ENCODE measurements around the gene MYO1C. TPM values are rescaled to one million over a fixed set of nuclear protein-coding genes. Genes with fewer than 3 reads are reported as not detected.
"Not testable (repeated sequence)": the region's sequence is repeated elsewhere in the genome, so short reads cannot be mapped to it uniquely, and the experiment has no call there.

Gene MYO1C
- total RNA-seq, 2 experiments from 2014 or later = 26.7 to 34.1 TPM

DNA sequence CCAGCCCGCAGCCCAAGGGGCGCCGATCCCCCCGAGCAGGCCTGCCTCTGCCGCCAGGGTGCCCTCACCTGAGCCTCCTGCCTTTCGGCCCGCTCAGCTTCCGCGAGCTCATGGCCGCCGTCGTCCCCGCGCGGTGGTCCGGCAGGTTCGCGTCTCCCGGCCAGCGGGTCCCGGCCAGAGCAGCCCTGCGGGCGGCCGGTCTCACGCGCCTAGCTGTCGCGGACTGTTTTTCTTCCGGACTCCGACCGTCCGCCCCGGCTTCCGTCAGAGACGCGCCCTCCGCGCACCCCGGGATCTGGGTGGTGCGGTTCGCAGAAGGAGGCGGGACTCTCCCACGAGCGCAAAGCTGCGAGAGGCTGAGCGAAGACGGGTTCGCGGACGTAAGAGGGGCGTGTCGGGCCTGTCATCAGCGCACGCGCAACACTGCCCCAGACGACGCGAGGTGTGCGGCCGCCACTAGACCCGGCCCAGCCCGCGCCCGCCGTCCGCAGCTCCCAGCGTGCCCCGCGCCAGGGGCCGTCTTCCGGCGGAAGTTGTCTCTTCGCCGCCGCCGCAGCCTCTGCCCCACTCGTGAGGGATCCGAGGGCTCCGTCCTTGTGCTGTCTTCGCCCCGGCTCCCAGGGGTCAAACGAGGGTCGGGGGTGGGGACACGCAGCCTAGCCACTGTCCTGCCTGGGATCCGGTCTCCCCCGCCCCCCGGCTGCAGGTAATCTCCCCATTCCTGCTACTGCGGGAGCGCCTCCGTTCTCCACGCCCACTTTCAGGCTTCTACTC is 24.1 kb upstream of the MYO1C start, which contains the start of gene INPP5K:
TSS of gene INPP5K (minus strand) at position 225 of the 774 bp plus-strand sequence. CDS start at position 112, 113 bp downstream.
- H3K27ac Mint-ChIP-seq = peak within 1 kb of the TSS; percentile 95

DNA sequence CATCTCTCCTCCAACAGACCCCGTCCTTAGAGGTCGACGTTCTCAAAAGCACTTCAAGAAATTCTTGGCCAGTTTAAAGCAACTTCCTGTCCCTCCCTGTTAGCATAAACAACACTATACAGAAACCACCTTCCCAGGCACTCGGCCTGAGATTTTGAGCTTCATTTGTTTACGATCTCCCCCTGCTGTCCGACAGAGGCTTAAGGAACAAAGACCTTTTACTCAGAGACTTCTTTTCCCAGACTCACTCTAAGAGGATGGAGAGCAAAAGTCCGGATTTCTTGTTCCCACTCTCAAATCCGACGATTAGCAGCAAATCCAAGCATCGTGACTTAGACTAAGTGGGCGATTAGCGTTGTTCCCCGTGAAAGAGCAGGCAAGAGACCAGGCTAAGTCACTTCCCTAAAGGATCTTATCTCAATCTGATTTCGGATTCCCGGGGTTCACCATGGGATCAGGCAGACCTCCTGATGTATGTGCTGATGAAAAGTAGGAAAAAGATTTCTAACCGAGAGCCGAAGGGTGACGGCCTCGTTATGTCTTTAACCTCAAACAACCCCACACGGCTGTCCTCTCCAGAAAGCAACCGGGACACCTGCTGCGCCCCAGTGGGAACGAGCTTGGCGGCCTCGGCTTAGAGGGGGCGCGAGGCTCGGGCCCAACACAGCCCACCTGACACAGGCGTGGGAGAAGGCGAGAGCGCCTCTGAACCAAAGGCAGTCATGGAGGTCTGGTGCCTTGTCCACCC is 23.3 kb upstream of the MYO1C start:
- Mint-ChIP-seq H3K4me3 (peak overlapping the region; percentile 90), H3K27me3 (no peaks in the 10 kb centered on the region), H3K9me3 (no peaks in the 10 kb centered on the region), H3K36me3 (ENCODE audit: low read depth) (peaks cover 22% of the 10 kb centered on the region), H3K4me1 (peaks cover 30% of the 10 kb centered on the region), H3K27ac (peak overlapping the region; percentile 95)
- peak; percentile 76 for DNase-seq
- ChIA-PET CTCF (interaction anchor here (0.6 to 2.8 kb wide), 27 partner anchors 11 to 256 kb away, joined by 3 to 23 read pairs (median 4); partner anchors contain the start of genes MYO1C, PITPNA, RILP and YWHAE), POLR2A (interaction anchor here (0.9 kb wide), 2 partner anchors 28 to 151 kb away, joined by 3 to 5 read pairs; no protein-coding TSS in a partner anchor)

More for the DNA sequence above, 24.1 kb upstream of the MYO1C start, which contains the start of gene INPP5K:
- CTCF ChIA-PET = interaction anchor here (0.6 to 2.8 kb wide), 19 partner anchors 13 to 210 kb away, joined by 3 to 23 read pairs (median 5); partner anchors contain the start of genes MYO1C and RILP
- DNase-seq = peak; percentile 98
- Mint-ChIP-seq H3K36me3 (ENCODE audit: low read depth) (peaks cover 22% of the 10 kb centered on the region), H3K27me3 (no peaks in the 10 kb centered on the region), H3K9me3 (no peaks in the 10 kb centered on the region), H3K4me1 (peaks cover 30% of the 10 kb centered on the region), H3K4me3 (peak within 1 kb of the TSS; percentile 90)
- POLR2A ChIA-PET = interaction anchor here (0.7 to 0.9 kb wide), 3 partner anchors 29 to 152 kb away, joined by 3 to 7 read pairs (median 5); partner anchors contain the start of gene SCARF1

DNA sequence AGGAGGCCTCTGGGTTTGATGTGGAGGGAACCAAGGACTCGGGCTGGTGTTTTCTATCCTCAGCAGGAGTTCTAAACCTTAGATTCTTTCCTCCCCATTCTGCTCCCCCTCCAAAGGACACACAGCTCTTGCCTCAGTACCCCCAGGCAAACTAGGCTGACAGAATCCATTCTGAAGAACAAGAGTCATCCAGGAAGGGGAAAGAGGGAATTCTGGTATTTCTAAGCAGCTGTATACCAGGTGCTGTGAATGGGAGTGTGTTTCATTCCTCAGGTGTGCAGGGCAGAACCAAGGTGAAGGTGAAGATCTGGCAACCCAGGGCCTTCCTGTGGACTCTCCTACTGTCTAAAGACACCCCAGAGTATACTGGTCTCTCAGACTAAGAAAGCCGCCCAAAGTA is 19.9 kb upstream of the MYO1C start:
- Mint-ChIP-seq H3K9me3 (no peaks in the 10 kb centered on the region), H3K4me1 (peaks cover 30% of the 10 kb centered on the region), H3K4me3 (no peak overlapping the region), H3K36me3 (ENCODE audit: low read depth) (peaks cover 29% of the 10 kb centered on the region), H3K27ac (no peak overlapping the region), H3K27me3 (no peaks in the 10 kb centered on the region)
- DNase-seq = no peak
- POLR2A ChIA-PET = interaction anchor here (0.6 kb wide), 1 partner anchor 10 kb away, joined by 5 read pairs; no protein-coding TSS in a partner anchor
- CTCF ChIA-PET = interaction anchor here (0.6 to 1.7 kb wide), 3 partner anchors 123 to 147 kb away, joined by 4 to 5 read pairs (median 4); partner anchors contain the start of gene RILP

DNA sequence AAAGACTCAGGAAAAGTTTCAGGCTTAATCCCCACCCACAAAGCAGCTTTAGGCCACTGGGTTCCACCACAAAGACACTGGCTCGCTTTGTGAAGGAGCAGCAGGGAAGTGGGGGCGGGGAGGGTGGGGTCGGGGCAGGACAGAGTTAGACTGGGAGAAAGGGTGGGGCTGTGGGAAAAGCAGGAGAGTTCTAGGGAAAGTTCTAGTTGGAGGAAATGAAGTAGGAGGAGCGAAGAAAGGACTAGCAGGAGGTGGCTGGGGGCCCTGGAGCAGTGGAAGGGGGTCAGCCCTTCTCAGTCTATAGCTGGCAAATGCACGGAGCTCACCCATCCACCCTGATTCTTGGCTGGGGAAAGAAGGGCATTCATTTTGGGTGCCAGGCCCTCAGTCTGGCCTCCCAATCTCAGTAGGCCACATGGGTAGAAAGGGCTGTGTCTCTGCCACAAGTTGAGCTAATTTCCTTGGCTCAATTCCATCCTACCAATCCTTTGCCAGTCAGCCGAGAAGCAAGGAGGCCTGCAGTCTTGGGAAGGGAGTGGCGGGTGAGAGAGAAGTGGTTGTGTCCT is 19.4 kb upstream of the MYO1C start:
- CTCF ChIA-PET = interaction anchor here (0.6 to 1.7 kb wide), 3 partner anchors 123 to 146 kb away, joined by 4 to 5 read pairs (median 4); partner anchors contain the start of gene RILP

DNA sequence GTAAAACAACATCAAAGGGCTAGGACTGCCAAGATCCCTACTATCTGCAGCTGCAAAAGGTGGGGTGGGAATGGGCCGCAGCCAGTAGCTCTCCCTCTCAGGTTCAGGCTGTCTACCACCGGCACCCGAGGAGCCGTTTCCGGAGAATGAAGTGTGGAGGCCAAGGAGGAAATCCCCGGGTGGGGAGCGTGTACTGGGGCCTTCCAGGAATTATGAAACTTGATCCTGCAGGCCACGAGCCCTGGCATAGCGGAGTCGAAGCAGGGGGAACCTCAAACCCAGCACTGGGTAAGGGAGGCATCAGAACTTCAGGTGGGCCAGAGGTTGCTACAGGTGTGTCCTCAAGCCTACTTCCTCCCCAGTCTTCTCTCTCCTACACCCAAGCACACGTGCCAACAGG is 18.8 kb upstream of the MYO1C start:
- Mint-ChIP-seq H3K27me3 (no peaks in the 10 kb centered on the region), H3K4me1 (peaks cover 30% of the 10 kb centered on the region), H3K4me3 (no peak overlapping the region), H3K9me3 (no peaks in the 10 kb centered on the region), H3K36me3 (ENCODE audit: low read depth) (peaks cover 35% of the 10 kb centered on the region), H3K27ac (peak overlapping the region; percentile 69)
- DNase-seq = no peak
- CTCF ChIA-PET = interaction anchor here (1.7 kb wide), 1 partner anchor 146 kb away, joined by 5 read pairs; no protein-coding TSS in a partner anchor
- POLR2A ChIA-PET = no interaction called here

More for the DNA sequence above, 19.4 kb upstream of the MYO1C start:
- peaks cover 30% of the 10 kb centered on the region for H3K4me1 Mint-ChIP-seq
- no peaks in the 10 kb centered on the region for H3K9me3 Mint-ChIP-seq
- H3K27me3 Mint-ChIP-seq = no peaks in the 10 kb centered on the region
- no peak for DNase-seq
- H3K36me3 Mint-ChIP-seq (ENCODE audit: low read depth) = peaks cover 33% of the 10 kb centered on the region
- no peak overlapping the region for H3K4me3 Mint-ChIP-seq
- POLR2A ChIA-PET = interaction anchor here (0.6 kb wide), 1 partner anchor 9 kb away, joined by 5 read pairs; no protein-coding TSS in a partner anchor
- no peak overlapping the region for H3K27ac Mint-ChIP-seq

DNA sequence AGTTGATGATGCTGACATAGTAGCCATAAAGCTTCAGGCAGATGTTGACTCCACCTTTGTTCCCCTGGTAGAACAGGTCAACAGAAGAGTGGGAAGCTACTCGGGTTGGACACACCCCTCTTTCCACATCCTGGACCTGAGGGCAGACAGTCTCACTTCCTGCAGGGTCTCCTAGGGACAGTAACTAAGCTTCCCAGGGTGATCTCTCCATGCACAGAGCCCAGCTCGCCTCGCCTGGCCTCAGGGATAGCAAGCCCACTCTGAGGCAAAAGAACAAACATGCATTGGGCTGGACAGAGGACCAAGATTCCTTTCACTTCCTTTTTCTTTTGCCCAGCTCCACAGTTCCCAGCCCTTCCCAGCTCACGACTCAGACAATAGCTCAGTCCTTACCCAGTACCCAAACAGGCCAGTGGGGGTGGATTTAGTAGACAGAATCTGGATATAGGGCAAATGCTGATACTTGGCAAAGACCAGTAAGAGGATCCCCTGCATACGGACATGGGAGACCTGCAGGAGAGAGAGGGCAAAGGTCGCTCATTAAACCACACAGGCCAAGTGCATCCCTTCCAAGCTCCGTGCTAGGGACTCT is 16.9 kb upstream of the MYO1C start:
- H3K27ac Mint-ChIP-seq = no peak overlapping the region
- POLR2A ChIA-PET = no interaction called here
- H3K4me3 Mint-ChIP-seq = no peak overlapping the region
- peaks cover 35% of the 10 kb centered on the region for H3K36me3 Mint-ChIP-seq (ENCODE audit: low read depth)
- H3K4me1 Mint-ChIP-seq = peaks cover 19% of the 10 kb centered on the region
- no peak for DNase-seq
- H3K27me3 Mint-ChIP-seq = no peaks in the 10 kb centered on the region
- no peaks in the 10 kb centered on the region for H3K9me3 Mint-ChIP-seq
- CTCF ChIA-PET = interaction anchor here (1.2 kb wide), 1 partner anchor 11 kb away, joined by 4 read pairs; no protein-coding TSS in a partner anchor

DNA sequence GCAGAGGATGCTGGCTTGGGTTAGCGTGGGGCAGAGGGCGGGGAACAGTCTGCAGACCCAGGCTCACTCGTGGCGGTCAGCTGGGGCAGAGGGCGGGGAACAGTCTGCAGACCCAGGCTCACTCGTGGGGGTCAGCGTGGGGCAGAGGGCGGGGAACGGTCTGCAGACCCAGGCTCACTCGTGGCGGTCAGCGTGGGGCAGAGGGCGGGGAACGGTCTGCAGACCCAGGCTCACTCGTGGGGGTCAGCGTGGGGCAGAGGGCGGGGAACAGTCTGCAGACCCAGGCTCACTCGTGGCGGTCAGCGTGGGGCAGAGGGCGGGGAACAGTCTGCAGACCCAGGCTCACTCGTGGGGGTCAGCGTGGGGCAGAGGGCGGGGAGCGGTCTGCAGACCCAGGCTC is 16.2 kb upstream of the MYO1C start:
- peaks cover 16% of the 10 kb centered on the region for H3K4me1 Mint-ChIP-seq
- H3K27ac Mint-ChIP-seq, DNase-seq, CTCF ChIA-PET, H3K9me3 Mint-ChIP-seq, POLR2A ChIA-PET, H3K4me3 Mint-ChIP-seq, H3K27me3 Mint-ChIP-seq: not testable (repeated sequence)
- peaks cover 30% of the 10 kb centered on the region for H3K36me3 Mint-ChIP-seq (ENCODE audit: low read depth)

DNA sequence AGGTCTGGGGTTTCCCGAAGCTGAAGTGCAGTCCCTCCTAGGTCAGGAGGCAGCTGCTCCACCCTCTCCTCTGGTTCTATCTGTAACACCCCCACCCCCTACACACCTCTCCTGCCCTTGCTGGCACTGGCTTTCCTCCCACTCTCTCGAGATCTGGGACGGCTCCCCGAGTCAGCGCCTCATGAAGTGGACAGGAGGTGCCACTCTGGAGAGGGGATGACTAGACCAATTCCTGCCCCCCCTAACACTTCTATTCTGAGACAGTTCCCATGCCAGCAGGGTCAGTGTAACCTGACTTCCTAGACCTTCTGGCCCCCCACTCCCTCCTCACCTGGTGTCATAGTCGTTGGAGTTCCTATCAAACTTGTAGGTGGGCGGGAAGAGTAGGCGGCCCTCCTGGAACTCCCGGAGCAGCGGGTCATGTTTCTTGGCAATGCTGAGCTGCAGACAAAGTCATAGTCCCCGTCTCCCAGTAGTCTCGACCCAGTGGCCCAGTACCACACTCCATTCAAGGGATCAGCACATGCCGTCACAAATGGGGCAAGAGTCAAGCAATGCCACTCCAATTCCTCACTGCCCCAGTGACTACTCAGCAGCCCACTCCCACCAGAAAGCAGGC is 14.3 kb upstream of the MYO1C start:
- Mint-ChIP-seq H3K36me3 (ENCODE audit: low read depth) (peaks cover 23% of the 10 kb centered on the region), H3K27ac (peak overlapping the region; percentile 44), H3K4me3 (no peak overlapping the region), H3K27me3 (no peaks in the 10 kb centered on the region), H3K9me3 (no peaks in the 10 kb centered on the region), H3K4me1 (peaks cover 16% of the 10 kb centered on the region)
- CTCF ChIA-PET = no interaction called here
- POLR2A ChIA-PET = no interaction called here
- DNase-seq = no peak

DNA sequence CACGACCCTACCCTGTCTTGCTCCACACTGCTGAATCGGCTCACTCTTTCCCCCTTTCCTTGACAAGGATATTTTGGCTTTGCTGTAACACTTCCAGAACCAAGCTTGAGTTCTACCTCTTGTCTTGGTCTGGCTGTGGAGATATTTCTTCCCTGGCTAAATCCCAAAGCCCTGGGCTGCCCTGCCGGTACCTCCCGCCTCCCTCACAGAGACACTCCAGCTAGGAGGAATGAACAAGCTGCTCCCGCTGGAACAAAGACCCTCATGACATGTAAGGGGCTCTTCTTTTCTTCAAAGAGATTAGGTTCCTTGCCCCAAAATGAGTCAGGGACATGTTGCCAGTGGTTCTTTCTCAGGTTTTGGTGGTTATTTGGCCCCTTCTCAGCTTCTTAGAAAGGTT is 13.1 kb upstream of the MYO1C start:
- ChIA-PET POLR2A (no interaction called here), CTCF (interaction anchor here (0.6 to 1.2 kb wide), 5 partner anchors 9 to 71 kb away, joined by 3 to 12 read pairs (median 3); no protein-coding TSS in a partner anchor)
- Mint-ChIP-seq H3K27ac (no peak overlapping the region), H3K36me3 (ENCODE audit: low read depth) (peaks cover 23% of the 10 kb centered on the region), H3K9me3 (no peaks in the 10 kb centered on the region), H3K27me3 (no peaks in the 10 kb centered on the region), H3K4me3 (no peak overlapping the region), H3K4me1 (peaks cover 16% of the 10 kb centered on the region)
- no peak for DNase-seq

DNA sequence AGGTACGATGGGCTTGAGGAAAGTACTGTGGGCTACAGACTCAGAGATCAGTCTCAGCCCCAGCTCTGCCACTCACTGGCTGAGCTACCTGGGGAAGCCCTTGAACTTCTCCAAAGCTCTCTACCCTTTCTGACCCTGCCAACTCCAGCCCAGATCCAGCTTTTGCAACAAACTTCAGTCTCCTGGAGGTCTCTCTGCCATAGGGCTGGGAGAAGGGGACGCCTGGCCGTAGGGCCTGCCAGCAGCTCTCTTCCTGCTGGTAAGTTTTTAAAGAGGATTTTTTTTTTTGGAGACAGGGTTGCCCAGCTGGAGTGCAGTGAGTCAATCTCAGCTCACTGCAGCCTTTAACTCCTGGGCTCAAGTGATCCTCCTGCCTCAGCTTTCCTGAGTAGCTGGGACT is 12.4 kb upstream of the MYO1C start:
- Mint-ChIP-seq H3K27me3 (no peaks in the 10 kb centered on the region), H3K27ac (no peak overlapping the region), H3K4me1 (peaks cover 14% of the 10 kb centered on the region), H3K9me3 (no peaks in the 10 kb centered on the region), H3K4me3 (no peak overlapping the region), H3K36me3 (ENCODE audit: low read depth) (peaks cover 23% of the 10 kb centered on the region)
- CTCF ChIA-PET = interaction anchor here (0.7 to 1.6 kb wide), 6 partner anchors 9 to 231 kb away, joined by 3 to 12 read pairs (median 4); partner anchors contain the start of gene MYO1C
- POLR2A ChIA-PET = no interaction called here
- DNase-seq = no peak

DNA sequence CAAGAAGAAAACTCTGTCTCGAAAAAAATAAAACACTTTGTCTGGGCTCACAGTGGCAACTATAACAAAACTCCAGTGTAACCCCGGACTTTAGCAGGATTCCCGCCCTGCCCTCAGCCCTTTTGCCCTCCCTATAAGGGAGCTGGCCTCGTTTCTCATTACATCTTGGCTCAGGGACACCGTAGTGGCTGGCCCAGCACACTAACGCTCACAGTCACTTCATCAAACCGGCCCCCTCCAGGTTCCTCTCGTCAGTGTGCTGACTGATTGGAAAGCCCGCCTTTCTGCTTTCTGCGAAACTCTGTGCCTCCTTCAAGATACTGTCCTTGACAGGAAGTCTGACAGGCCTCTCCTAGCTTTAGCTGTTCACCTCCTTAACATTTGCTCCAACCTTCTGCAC is 11.2 kb upstream of the MYO1C start:
- H3K27ac Mint-ChIP-seq = no peak overlapping the region
- no peaks in the 10 kb centered on the region for H3K9me3 Mint-ChIP-seq
- H3K4me1 Mint-ChIP-seq = peaks cover 7% of the 10 kb centered on the region
- ChIA-PET POLR2A (no interaction called here), CTCF (interaction anchor here (0.9 to 1.6 kb wide), 3 partner anchors 11 to 46 kb away, joined by 3 to 4 read pairs (median 3); partner anchors contain the start of genes INPP5K and MYO1C)
- DNase-seq = no peak
- peaks cover 15% of the 10 kb centered on the region for H3K36me3 Mint-ChIP-seq (ENCODE audit: low read depth)
- H3K4me3 Mint-ChIP-seq = no peak overlapping the region
- H3K27me3 Mint-ChIP-seq = no peaks in the 10 kb centered on the region

Measured in activated CD4-positive, alpha-beta T cell treated with anti-CD3 and anti-CD28 coated beads, Interleukin-2, amount 10 ng/mL, durations not matched to agents 7 days and 5 days (primary cell).